HG03558 (cell line): ENCODE data around the gene LRMDA.
"Not testable (repeated sequence)": the region's sequence is repeated elsewhere in the genome, so short reads cannot be mapped to it uniquely, and the experiment has no call there.

Source experiments
- ATAC-seq: cut with Tn5 transposase; IDR thresholded peaks from one replicate; pipeline ENCODE4 v1.9.1; 2021; ENCODE audit warnings: moderate number of reproducible peaks; ENCODE audit not compliant: unreplicated experiment; ENCODE audit errors: extremely low read depth

Gene LRMDA

GRCh38 chr10:76584466-76584865 is 1153.0 kb downstream of the LRMDA start:
- not testable (repeated sequence) for ATAC-seq
